ENCODE measurements around the gene IGF2BP2. TPM values are rescaled to one million over a fixed set of nuclear protein-coding genes. Genes with fewer than 3 reads are reported as not detected.
"Not testable (repeated sequence)": the region's sequence is repeated elsewhere in the genome, so short reads cannot be mapped to it uniquely, and the experiment has no call there.

Gene IGF2BP2
- total RNA-seq, 1 donor from 2014 or later, result 26.7 TPM

DNA sequence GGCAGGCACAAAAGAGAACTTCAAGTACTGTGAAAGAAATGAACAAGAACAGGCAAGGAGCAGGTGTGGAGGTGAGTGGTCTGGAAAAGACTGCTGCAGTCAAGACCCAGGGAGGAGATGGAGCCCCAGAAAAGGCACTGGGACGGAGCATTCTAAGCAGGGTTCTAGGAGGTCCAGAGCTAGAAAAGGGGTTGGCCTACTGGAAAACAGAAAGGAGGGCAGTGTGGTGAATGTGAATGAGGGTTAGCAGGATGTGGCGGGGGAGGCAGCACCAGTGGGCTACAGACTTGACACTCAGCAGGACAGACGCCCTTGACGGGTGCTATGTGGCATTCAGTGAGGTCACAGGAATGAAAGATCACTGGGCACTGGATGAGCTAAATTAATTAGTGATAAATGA, 163.1 kb downstream of the IGF2BP2 start:
- DNase-seq (ENCODE audit: low spot score), result no peak

DNA sequence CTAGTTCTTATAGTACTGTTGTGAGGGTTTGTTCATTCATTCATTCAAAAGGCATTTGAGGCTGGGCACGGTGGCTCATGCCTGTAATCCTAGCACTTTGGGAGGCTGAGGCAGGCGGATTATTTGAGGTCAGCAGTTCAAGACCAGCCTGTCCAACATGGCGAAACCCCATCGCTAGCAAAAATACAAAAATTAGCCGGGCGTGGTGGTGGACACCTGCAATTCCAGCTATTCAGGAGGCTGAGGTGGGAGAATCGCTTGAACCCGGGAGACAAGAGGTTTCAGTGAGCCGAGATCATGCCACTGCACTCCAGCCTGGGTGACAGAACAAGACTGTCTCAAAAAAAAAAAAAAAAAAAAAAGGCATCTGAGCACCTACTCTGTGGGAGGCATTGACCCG, 163.5 kb downstream of the IGF2BP2 start:
- DNase-seq (ENCODE audit: low spot score), result not testable (repeated sequence)

DNA sequence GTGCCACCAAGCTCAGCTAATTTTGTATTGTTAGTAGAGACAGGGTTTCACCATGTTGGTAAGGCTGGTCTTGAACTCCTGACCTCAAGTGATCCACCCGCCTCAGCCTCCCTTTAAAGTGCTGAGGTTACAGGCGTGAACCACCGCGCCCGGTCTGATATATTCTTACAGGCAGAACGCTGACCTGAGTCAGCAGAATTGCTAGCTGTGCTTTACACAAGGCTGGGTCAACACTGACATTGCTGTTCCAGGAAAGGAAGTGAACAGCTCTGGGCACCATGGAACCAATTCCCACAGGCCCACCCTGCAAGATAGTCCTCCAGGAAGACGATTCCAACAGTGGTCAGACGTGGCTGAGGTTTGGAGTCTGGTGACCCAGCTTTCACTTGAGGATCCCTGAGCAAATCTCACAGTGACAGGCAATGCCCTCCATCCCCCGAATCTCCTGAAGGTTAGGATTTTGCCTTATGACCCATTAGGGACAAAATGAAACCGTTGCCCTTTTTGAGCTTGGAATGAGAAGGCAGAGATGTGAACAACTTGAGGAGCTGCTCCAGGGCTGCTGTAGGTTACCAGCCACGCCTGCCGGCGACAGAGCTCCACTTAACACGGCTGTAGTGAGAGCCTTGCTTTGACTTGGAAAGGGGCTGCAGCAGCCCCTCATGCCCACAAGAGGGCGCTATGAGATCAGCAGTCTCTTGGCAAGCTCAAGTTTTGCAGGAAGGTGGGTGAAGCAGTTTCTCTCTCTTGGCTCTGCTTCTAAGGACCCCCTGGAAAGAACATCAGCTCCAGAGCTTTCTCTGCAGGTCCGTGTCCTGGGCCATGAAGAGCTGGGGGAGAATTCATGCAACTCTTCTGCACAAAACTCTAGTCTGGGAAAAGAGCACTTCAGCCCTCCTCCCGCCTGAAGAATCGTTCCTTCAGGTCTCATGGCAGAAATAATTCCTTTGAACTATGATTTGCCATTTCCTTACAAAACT, 164.6 kb downstream of the IGF2BP2 start:
- peak; percentile 76 for DNase-seq (ENCODE audit: low spot score)

DNA sequence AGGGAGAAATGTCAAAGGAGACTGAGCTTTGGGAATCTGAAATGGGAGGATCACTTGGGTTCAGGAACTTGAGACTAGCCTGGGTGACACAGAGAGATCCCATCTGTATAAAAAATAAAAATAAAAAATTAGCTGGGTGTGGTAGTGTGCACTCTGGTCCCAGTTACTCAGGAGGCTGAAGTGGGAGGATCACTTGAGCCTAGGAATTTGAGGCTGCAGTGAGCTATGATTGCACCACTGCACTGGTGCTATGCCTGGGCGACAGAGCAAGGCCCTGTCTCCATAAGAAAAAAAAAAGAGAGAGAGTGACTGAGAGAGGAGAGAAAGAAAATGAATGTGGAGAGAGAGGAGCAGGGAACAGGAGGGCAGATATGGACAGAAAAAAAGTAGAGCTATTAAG, 165.9 kb downstream of the IGF2BP2 start:
- DNase-seq (ENCODE audit: low spot score), result no peak

DNA sequence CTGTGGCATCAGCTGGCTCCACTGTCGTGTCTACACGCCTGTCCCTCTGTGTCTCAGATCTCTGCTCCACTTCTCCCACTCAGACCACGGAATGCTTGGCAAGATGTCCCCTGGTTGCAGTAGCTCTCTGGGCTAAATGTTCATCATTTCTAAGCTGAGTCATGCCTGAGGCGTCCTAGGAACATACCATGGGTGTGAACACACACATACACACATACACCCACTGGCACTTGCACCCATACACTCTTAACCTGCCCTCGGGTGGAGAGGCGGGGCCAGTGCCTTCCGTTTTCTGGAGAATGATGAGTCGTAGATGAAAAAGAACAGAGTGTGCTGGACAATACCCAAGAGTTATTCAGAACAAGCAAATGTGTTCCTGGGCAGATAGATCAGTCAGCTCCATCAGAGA, 166.3 kb downstream of the IGF2BP2 start:
- DNase-seq (ENCODE audit: low spot score), result peak; percentile 41

DNA sequence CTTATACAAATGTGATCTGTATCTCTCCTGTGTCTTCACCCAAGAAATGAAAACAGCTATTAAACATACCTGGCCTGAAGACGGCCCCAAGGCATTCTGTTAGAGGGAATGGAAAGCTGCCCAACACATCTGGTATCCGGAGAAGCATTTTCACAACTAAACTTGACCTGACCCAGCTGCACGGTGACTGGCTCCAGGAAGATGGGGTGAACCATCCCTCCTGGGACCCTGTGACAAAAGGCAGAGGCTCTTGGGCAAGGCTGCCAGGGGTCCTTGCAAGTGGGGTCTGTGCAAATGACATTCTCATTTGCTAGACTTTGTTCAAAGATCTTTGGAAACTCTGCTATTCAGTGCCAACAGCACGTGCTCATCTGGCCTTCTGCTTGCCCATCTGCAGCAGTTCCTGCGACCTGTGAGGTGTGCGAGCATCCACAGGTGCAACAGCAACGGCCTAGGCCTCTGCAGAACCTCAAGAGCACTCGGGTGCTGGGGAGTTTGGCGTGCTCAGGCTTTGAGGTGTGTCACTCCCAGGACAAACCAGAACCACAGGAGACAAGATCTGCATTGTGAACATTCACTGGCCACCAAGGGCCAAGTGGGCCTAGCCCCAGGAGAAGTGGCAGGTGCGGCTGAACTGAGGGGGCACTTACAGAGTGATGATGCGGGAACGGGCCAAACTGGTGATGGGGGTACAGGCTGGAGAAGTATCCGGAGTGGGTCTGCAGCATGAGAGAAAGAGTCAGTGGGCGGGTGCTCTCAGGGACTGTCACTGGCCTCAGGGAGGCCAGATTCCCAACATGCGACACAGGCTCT, 166.9 kb downstream of the IGF2BP2 start:
- DNase-seq (ENCODE audit: low spot score), result peak; percentile 8

DNA sequence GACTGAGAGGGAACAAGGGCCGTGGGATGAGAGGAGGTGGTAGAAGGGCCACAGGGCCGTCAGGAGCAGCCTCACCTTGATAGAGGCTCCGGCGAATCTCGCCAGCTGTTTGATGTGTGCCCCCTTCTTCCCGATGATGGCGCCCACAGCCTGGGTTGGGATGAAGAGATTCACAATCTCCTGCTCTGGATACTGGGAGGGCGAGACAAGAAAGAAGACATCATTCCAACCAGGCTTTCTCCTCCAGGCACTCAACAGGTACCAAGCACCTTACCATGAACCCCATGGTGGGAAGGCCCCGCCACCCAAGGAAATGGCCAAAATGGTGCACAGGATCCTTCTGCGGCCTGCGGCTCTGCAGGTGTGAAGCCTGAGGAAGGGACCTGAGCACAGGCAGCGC, 167.6 kb downstream of the IGF2BP2 start:
- peak; percentile 8 for DNase-seq (ENCODE audit: low spot score)

DNA sequence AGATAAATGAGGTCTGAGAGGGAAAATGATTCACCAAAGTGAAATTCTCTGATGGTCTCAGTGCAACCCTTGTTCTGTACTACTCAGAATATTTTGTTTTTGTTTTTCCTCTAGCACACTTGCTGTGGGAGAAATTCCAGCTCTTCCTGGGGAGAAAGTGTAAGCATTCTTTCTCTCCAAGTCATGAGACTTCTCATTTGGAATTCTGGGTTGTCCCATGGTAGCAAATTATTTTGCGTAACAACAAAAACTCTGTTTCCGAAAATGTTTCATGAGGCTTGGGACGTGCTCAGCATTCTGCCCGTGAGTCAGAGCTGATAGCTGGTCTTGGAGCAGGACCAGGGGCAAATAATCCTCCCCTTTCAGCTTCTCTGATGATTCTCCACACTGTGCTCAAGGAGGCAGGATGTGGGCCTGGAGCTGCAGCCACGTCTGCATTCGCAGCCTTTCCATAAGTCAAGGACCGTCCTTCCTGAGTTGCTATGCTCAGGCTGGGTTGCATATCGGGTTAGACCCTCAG, 168.5 kb downstream of the IGF2BP2 start:
- peak; percentile 55 for DNase-seq (ENCODE audit: low spot score)

DNA sequence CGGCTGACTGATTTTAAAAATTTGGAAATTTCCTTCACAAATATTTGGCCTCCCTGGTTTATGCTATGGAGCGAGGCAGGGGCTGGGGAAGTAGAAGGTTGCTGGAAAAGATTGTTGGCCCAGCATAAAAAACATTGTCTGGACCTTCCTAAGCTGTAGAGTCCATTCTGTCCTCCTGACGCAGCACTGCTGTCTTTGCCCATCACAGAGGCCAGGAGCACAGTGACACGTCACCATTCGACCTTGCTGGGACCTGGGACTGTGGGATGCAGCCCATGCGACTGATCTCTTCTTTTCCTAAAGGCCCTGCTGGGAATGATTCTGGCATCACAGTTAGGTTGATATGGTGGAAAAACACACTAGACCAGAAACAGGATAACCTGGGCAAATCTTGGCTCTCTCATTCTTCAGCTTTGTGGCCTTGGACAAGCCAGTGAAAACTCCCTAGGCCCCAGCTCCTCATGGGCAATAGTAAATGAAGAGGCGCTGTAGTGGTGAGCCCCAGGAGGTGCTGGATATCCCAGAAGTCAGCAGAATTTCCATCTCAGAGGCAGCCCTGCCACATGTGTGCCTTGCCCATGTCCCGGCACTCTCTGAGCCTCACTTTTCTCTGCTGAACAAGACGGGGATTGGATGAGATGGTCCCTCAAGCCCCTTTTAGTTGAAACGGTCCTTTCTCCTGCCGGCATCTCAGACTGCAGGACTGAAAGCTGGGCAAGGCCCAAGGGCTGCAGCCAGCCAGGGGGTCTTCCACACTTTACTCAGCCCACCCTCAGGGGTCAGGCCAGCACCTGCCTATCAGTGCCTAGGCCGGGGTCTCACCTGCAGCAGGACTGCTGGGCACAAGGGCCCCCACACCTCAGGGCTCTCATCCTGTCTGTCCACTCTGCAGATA, 169.2 kb downstream of the IGF2BP2 start:
- DNase-seq (ENCODE audit: low spot score), result no peak

DNA sequence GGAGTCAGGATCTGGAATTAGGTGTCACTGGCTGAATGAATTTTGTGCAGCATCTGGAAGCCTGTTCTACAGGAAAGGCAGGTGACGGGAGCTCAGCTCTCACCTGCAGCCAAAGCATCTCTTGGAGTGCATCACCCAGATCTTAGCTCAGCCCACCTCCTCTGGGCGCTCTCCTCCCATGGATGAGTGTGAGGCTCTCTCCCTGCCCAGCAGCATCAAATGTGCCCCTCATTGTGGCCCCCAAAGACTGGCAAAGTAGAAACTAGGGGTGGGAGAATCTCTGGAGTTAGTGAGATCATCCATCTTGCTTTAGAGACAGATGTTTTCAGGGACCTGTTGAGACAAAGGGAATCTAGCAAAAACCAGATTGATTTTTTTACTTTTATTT, 170.1 kb downstream of the IGF2BP2 start:
- DNase-seq (ENCODE audit: low spot score), result no peak

DNA sequence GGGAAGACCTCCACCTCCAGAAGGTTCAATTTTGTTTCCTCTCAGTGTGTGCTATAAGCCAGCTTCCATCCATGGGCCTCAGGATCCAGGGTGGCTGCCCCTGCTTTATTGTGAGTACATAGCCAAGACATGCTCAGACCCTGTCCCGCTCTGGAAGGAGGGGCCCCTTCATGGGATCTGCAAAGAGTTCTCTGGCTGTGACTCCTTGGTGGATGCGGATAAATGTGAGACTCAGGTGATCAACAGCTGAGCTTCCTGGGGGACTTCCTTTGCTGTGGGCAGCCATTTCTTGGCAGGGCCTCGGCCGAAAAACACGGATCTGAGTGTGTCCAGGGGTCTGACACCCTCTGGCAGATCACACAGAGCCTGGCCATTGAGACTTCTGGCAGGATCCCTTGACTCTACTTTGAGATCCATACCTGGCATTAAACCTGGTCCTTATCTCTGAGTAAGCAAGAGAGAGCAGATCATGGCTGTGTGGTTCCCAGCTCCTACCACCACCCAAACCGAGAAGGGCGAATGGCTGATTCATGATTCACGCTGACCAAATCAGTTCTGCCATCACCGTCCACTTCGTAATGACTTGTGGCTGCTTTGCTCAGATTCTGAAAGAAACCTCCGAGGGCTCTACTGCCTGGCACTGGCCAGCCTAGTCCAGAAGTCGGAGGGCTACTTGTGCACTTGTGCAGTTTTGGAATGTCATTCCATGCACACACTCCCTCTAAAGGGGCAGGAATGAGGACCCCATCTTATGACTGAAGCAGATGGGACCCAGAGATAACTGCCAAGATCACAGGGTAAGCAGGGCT, 170.7 kb downstream of the IGF2BP2 start:
- no peak for DNase-seq (ENCODE audit: low spot score)

DNA sequence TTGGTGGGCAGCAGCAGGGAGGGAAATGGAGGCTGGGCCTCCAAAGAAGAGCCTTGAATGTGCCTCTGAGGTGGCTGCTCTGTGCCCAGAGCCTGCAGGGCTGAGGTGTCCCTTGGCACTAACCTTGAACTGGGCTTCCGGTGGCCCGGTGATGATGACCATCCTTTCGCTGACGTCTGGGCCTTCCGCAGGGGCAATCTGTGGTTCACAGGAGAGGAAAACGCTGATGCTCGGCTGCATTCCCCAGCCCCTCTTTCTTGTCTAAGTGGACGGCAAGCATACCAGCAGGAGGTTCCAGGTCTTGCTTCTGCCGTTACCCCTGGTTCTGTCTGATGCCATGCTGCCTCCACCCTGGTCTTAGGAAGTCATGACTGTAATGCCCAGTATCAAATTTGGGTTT, 172.9 kb downstream of the IGF2BP2 start:
- DNase-seq (ENCODE audit: low spot score), result no peak

DNA sequence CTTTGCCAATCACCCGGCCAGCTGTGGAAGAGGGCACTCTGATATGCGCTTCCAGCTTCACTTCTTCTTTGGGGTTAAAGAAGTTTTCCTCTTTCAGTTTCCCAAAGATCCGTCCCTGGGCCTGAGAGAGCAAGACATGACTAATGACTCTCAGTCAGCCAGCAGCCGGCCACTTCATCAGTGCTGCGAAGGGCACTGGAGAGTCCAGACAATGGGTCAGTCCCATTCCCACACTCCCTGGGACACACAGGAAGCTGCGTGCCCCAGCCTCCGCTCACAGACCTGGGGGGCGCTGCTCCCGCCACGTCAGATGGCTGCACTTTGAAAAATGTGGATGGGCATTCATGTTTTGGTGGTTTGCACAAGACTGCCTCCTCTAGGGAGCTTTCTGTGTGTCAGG, 175.4 kb downstream of the IGF2BP2 start:
- DNase-seq (ENCODE audit: low spot score), result no peak

DNA sequence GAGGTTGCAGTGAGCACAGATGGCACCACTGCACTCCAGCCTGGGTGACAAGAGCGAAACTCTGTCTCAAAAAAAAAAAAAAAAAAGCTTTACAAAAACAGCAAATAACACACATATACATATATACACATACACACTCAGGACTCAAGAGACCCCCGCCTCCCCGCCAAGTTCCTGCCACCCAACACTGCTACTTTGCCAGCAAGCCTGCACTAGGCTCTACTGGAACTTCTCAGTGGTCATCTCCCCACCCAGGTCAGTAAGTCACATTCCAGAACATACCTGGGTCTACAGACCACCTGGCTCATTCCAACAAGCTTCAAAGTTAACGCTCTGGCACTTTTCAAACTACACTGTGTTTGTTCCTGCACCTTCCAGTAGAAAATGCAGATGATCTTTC, 176.4 kb downstream of the IGF2BP2 start:
- DNase-seq (ENCODE audit: low spot score), result no peak

DNA sequence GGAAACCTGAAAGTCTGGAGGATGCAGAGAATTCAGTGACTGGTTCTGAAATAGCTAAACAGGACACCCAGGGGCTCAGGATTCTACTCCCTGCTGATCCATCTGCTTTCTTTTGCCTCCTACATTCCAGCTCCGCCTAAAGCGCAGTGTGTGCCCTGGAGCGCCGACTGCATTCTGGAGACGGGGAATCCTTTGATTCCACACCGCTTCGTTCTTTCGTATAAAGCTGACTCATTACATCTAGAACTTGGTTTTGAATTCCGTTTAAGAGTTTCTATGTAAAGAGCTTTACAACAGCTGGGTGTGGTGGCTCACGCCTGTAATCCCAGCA, 177.0 kb downstream of the IGF2BP2 start:
- no peak for DNase-seq (ENCODE audit: low spot score)

DNA sequence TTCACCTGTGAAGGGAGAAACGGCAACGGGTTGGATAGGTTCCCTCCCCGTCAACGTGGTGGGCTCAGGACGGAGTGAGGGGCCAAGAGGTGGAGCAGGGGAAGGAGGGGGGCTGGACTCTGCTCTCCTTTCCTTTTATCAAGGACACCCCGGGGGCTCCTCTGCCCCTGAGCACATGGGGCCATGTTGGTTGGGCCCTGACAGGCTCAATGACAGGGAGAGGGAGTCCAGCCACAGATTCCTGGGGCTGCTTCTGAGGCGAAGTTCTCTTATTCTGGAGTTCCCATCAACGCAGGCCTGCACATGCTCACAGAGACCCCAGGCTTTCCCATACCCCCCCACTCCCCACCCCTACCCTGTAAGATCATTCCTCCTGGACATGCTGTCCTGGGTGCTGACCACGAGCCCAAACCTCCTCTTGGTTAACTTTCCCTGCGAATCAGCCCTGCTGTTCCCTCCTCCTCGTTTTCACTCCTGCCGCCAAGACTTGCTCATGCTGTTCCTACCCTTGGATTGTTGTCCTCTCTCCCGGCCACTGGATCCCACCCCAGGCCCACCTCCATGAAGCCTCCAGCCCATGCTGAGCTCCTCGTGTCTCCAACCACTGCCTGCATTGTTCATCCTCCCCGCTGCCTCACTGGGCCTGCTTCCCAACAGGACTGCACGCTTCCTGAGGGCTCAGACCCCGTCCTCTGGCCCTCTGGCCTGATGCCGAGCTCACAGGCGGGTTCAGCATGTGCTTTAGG, 177.5 kb downstream of the IGF2BP2 start:
- DNase-seq (ENCODE audit: low spot score), result no peak

DNA sequence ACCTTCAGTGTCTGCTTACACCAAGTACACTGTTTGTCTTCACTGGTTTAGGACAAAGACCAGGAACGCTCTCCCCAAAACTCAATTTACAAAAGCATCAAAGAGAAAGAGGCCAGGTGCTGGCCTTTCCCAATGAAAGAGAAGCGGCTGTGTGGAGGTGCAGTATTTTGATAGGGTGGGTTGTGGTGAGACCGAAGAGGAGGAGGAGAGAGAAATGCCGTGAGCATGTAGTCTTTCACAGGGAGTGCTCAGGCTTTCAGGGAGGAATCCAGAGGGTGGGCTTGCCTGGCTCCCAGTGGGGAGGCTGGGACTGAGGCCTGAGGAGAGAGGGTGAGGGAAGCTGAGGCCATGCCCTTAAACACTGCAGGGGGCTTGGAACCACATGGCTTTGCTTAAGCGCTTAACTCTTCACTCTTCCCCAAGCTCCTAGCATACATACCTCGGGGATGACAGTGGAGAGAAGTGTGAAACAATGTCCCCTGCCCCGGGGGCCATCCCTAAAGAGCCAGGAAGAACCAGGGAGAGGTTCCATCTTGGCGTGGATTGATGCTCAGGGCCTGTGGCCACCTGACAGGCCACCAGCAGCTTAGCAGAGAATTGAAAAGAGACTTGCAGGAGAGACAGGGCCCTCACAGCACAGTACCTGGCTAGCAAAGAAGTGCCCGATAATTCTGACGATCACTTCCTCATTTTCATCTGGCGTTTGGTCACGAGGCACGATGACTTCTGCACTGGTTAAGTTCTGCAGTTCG, 178.3 kb downstream of the IGF2BP2 start:
- DNase-seq (ENCODE audit: low spot score), result no peak

DNA sequence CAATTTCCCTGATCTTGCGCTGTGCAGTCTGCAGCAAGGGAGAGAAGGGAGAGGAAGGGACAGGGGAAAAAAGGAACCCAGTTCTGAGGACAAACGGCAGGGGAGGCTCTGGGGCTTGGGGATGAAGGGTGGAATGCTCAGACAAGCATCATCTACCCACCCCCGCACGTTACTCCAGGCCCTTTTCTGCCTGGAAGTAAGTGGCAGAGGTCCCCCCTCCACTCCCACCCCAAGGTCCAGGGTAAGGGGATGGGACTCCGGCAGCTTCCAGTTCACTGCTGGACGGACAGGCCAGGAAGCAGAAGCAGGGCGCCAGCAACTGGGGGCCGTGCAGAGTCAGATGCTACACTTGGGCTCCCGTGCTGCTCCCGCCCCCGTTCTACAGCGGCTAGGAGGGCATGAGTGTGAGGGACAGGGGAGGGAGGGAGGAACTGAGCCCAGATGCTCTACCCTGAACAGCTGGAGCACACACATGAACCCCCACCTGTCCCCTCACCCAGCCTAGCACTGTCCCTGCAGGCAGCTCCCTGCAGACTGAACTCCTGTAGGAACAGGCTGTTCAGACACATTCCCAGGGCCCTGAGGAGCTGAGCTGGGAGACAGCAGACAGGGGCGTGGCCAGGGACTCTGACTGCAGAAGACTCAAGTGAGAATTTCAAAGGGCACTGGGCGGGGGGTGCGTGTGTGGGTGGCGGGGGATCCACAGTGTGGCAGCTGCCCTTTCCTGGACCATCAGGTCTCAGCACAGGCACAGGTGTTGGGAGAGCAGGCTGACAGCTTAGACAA, 179.1 kb downstream of the IGF2BP2 start:
- no peak for DNase-seq (ENCODE audit: low spot score)
